B cell (primary cell): Measurements from ENCODE around the gene ARMC10. TPM values are rescaled to one million over a fixed set of nuclear protein-coding genes. Genes with fewer than 3 reads are reported as not detected.
A peak's percentile ranks its signal among the peaks of the same experiment; 100 is the strongest.

ENCODE experiments used
- ATAC-seq: fragments of 200-7000 bp; cut with Tn5 transposase; one replicate; pipeline ENCODE4 v1.10.0; 2021; ENCODE audit warnings: low read depth, mild to moderate bottlenecking, moderate number of reproducible peaks, moderate library complexity
- CTCF ChIA-PET: fragments of 350-600 bp; sonication (Branson Sonifier 250); formaldehyde crosslinking; loops from one replicate; lab custom pipeline; 2021; ENCODE audit warnings: antibody characterized with exemption, inconsistent platforms; lab: Charles Lee
- POLR2A ChIA-PET: fragments of 350-600 bp; sonication (Branson Sonifier 250); formaldehyde crosslinking; loops from one replicate; lab custom pipeline; 2021; ENCODE audit warnings: antibody characterized with exemption; lab: Charles Lee
- DNase-seq: peaks from one replicate; pipeline ENCODE4 v3.0.0; 2013
- H2AFZ ChIP-seq: 2 replicates; pipeline ENCODE4 v1.6.1; 2012; ENCODE audit warnings: mild to moderate bottlenecking, low read depth, low read length; ENCODE audit not compliant: insufficient read depth, poor library complexity, severe bottlenecking
- H3K27ac ChIP-seq, 2 donors: 1 replicate in 1 of 2; 2 replicates in 1 of 2; pipeline ENCODE4 v1.5.1; 2012 to 2013; ENCODE audit warnings: low read length in 2 of 2, mild to moderate bottlenecking in 2 of 2, moderate library complexity in 1 of 2
- H3K27me3 ChIP-seq, 4 experiments: fragments of 200-600 bp in 1 of 4; sonication (generic) in 1 of 4; replicated peaks in 1 of 4; 1 replicate in 2 of 4; 2 replicates in 2 of 4; pipeline versions ENCODE4 v1.6.1 to v1.7.0; 2013 to 2016; ENCODE audit warnings: low read length in 3 of 4, mild to moderate bottlenecking in 2 of 4, mixed read lengths in 1 of 4, moderate library complexity in 1 of 4; ENCODE audit not compliant: insufficient read depth in 4 of 4, control insufficient read depth in 3 of 4; ENCODE audit errors: control extremely low read depth in 1 of 4
- H3K36me3 ChIP-seq, 2 experiments: replicated peaks in 1 of 2; 1 replicate in 1 of 2; 2 replicates in 1 of 2; pipeline versions ENCODE4 v1.6.1 to v1.7.1; 2013; ENCODE audit warnings: low read length in 1 of 2; ENCODE audit not compliant: insufficient read depth in 2 of 2, control insufficient read depth in 1 of 2; ENCODE audit errors: control extremely low read depth in 1 of 2, extremely low read depth in 1 of 2
- H3K4me1 ChIP-seq, 2 donors: fragments of 200-600 bp in 1 of 2; sonication (generic) in 1 of 2; 1 replicate in 1 of 2; 2 replicates in 1 of 2; pipeline versions ENCODE4 v1.5.1 to v1.6.1; 2013 to 2017; ENCODE audit warnings: low read length in 2 of 2; ENCODE audit not compliant: control insufficient read depth in 2 of 2, insufficient read depth in 2 of 2
- H3K4me2 ChIP-seq: replicated peaks from 2 replicates; pipeline ENCODE3; 2012; ENCODE audit warnings: mild to moderate bottlenecking, low read depth, low read length; ENCODE audit not compliant: poor library complexity, severe bottlenecking
- H3K4me3 ChIP-seq, 5 experiments: fragments of 200-600 bp in 1 of 5; sonication (generic) in 1 of 5; 1 replicate in 3 of 5; 2 replicates in 2 of 5; pipeline versions ENCODE4 v1.5.1 to v1.7.0; 2011 to 2016; ENCODE audit warnings: low read length in 4 of 5, mild to moderate bottlenecking in 4 of 5, low read depth in 2 of 5, control low read depth in 1 of 5, moderate library complexity in 1 of 5; ENCODE audit not compliant: insufficient read depth in 1 of 5; ENCODE audit errors: control extremely low read depth in 1 of 5, extremely low read depth in 1 of 5
- H3K79me2 ChIP-seq: fragments of 200-600 bp; sonication (generic); one replicate; pipeline ENCODE4 v1.6.0; 2016; ENCODE audit warnings: low read length; ENCODE audit not compliant: control insufficient read depth, insufficient read depth
- H3K9ac ChIP-seq: fragments of 200-600 bp; sonication (generic); 2 replicates; pipeline ENCODE4 v1.6.1; 2017; ENCODE audit warnings: mild to moderate bottlenecking, low read length, moderate library complexity
- H3K9me3 ChIP-seq, 3 donors: one replicate each; pipeline versions ENCODE4 v1.6.1 to v1.7.1; 2013; ENCODE audit warnings: low read length in 2 of 3; ENCODE audit not compliant: control insufficient read depth in 2 of 3, insufficient read depth in 1 of 3; ENCODE audit errors: control extremely low read depth in 1 of 3
- H4K20me1 ChIP-seq: 2 replicates; pipeline ENCODE4 v1.6.0; 2012; ENCODE audit warnings: mild to moderate bottlenecking, low read length; ENCODE audit not compliant: insufficient read depth, control insufficient read depth, poor library complexity, severe bottlenecking
- H3K27ac Mint-ChIP-seq: one replicate; pipeline ENCODE4 v1.8.0; 2021; ENCODE audit warnings: mixed read lengths
- H3K27me3 Mint-ChIP-seq: one replicate; pipeline ENCODE4 v1.8.0; 2021; ENCODE audit warnings: mixed read lengths
- H3K4me1 Mint-ChIP-seq: one replicate; pipeline ENCODE4 v1.8.0; 2021; ENCODE audit warnings: mixed read lengths
- H3K4me3 Mint-ChIP-seq: one replicate; pipeline ENCODE4 v1.8.0; 2021; ENCODE audit warnings: mixed read lengths
- H3K9me3 Mint-ChIP-seq: one replicate; pipeline ENCODE4 v1.8.0; 2022; ENCODE audit warnings: mixed read lengths; ENCODE audit not compliant: insufficient read depth
- CTCF ChIP-seq: fragments of 200-600 bp; IDR thresholded peaks from one replicate; pipeline ENCODE4 v1.8.0; 2022; ENCODE audit warnings: antibody characterized with exemption, mild to moderate bottlenecking
- EZH2 ChIP-seq: IDR thresholded peaks from 2 replicates; pipeline ENCODE4 v1.6.1; 2012; ENCODE audit warnings: borderline replicate concordance, low read depth, mild to moderate bottlenecking, moderate library complexity, low read length; ENCODE audit not compliant: insufficient read depth, poor library complexity, severe bottlenecking
- WGBS: methylation state at CpG from one replicate; pipeline ENCODE4 v1.1.5; 2013; ENCODE audit warnings: missing lambda C conversion rate; ENCODE audit not compliant: insufficient coverage; 5-methylcytosine and 5-hydroxymethylcytosine counted together
- intact Hi-C: fragments of 100-400 bp; cut with micrococcal nuclease; formaldehyde crosslinking; loops from one replicate; pipeline ENCODE4 v1.10.0; 2022
- polyA plus RNA-seq: library from polyadenylated mRNA; depleted of rRNA; stranded (reverse); fragments of >200 nt; gene quantifications from 2 replicates; pipeline ENCODE4 v1.2.3, GENCODE V29; 2012
- total RNA-seq, 2 donors: library from RNA; stranded (reverse); fragments of 120-200 nt in 1 of 2; gene quantifications; 1 replicate in 1 of 2; 2 replicates in 1 of 2; pipeline versions ENCODE4 v1.2.3 to v1.2.4, GENCODE V29; 2013 to 2022

ARMC10 gene
- total and polyA plus RNA-seq, 2 donors (not counting 1 experiment from before 2014, with no cell fraction given): 7.3 to 24.2 TPM

GRCh38 chr7:103075337-103075918 is 488 bp downstream of the ARMC10 start:
- peaks cover 13 to 24% of the 10 kb centered on the region in 2 donors for H3K4me1 ChIP-seq
- no peaks in the 10 kb centered on the region for H3K36me3 ChIP-seq
- Mint-ChIP-seq H3K4me3 (peak overlapping the region; percentile 95), H3K9me3 (no peaks in the 10 kb centered on the region), H3K27ac (peak overlapping the region; percentile 96), H3K4me1 (peaks cover 32% of the 10 kb centered on the region), H3K27me3 (no peaks in the 10 kb centered on the region)
- ATAC-seq: peak; percentile 46
- peak overlapping the region; percentile 58 to 92 (median 79) for H3K4me3 ChIP-seq
- peak overlapping the region; percentile 96 for H2AFZ ChIP-seq
- DNase-seq: peak; percentile 79
- POLR2A ChIA-PET: interaction anchor here (1.2 to 2.2 kb wide), 2 partner anchors 74 to 327 kb away, joined by 4 to 8 read pairs; partner anchors contain the start of genes FAM185A and NAPEPLD
- peaks cover 37% of the 10 kb centered on the region for H3K79me2 ChIP-seq
- H3K9me3 ChIP-seq: no peaks in the 10 kb centered on the region
- TF ChIP-seq EZH2: no peak
- peak overlapping the region; percentile 26 to 82 for H3K27ac ChIP-seq
- CTCF ChIA-PET: interaction anchor here (1.4 to 6.5 kb wide), 3 partner anchors 10 to 205 kb away, joined by 3 to 40 read pairs (median 4); no protein-coding TSS in a partner anchor
- under 1% methylated on average over 34 of the region's 36 CpGs for WGBS
- peak overlapping the region; percentile 73 for H3K9ac ChIP-seq
- no peaks in the 10 kb centered on the region for H4K20me1 ChIP-seq
- peak overlapping the region; percentile 88 for H3K4me2 ChIP-seq
- no peaks in the 10 kb centered on the region for H3K27me3 ChIP-seq
- intact Hi-C loops: loop anchor here (2.0 to 5.0 kb wide), 2 partner anchors 222 to 327 kb away; partner anchors contain the start of genes FAM185A and PMPCB

GRCh38 chr7:103076764-103077163 is 1.8 kb downstream of the ARMC10 start:
- DNase-seq (no peak), ATAC-seq (no peak)
- peaks cover 13 to 24% of the 10 kb centered on the region in 2 donors for H3K4me1 ChIP-seq
- no peak overlapping the region for H3K4me3 ChIP-seq
- H3K9me3 ChIP-seq: no peaks in the 10 kb centered on the region
- intact Hi-C loops: loop anchor here (5.0 kb wide), 1 partner anchor 221 kb away; the partner anchor contains the start of gene PMPCB
- WGBS: 96% methylated on average over 5 of the region's 7 CpGs
- H3K9ac ChIP-seq: no peak overlapping the region
- no peaks in the 10 kb centered on the region for H4K20me1 ChIP-seq
- no peak overlapping the region for H3K4me2 ChIP-seq
- Mint-ChIP-seq H3K4me3 (no peak overlapping the region), H3K4me1 (peaks cover 32% of the 10 kb centered on the region), H3K27me3 (no peaks in the 10 kb centered on the region), H3K9me3 (no peaks in the 10 kb centered on the region), H3K27ac (no peak overlapping the region)
- H2AFZ ChIP-seq: no peak overlapping the region
- ChIA-PET CTCF (no interaction called here), POLR2A (no interaction called here)
- no peak overlapping the region for H3K27ac ChIP-seq
- TF ChIP-seq CTCF: no peak
- no peak for TF ChIP-seq EZH2
- H3K79me2 ChIP-seq: peaks cover 48% of the 10 kb centered on the region
- H3K36me3 ChIP-seq: no peaks in the 10 kb centered on the region
- no peaks in the 10 kb centered on the region for H3K27me3 ChIP-seq
